Mammary epithelial cell (primary cell): ENCODE data around the gene AGAP1.

Experiments
- CTCF ChIP-seq, 2 donors: IDR thresholded peaks in 1 of 2; conservative IDR thresholded peaks in 1 of 2; 2 replicates each; pipeline ENCODE4 v1.5.1; 2011 to 2012; ENCODE audit warnings: inconsistent platforms in 2 of 2, low read length in 2 of 2, mild to moderate bottlenecking in 2 of 2, control low read depth in 1 of 2, low read depth in 1 of 2; ENCODE audit not compliant: insufficient read depth in 1 of 2; ENCODE audit errors: extremely low read depth in 1 of 2
- EZH2 ChIP-seq: IDR thresholded peaks from 2 replicates; pipeline ENCODE4 v1.6.1; 2012; ENCODE audit warnings: low read length, inconsistent platforms, borderline replicate concordance

DNA sequence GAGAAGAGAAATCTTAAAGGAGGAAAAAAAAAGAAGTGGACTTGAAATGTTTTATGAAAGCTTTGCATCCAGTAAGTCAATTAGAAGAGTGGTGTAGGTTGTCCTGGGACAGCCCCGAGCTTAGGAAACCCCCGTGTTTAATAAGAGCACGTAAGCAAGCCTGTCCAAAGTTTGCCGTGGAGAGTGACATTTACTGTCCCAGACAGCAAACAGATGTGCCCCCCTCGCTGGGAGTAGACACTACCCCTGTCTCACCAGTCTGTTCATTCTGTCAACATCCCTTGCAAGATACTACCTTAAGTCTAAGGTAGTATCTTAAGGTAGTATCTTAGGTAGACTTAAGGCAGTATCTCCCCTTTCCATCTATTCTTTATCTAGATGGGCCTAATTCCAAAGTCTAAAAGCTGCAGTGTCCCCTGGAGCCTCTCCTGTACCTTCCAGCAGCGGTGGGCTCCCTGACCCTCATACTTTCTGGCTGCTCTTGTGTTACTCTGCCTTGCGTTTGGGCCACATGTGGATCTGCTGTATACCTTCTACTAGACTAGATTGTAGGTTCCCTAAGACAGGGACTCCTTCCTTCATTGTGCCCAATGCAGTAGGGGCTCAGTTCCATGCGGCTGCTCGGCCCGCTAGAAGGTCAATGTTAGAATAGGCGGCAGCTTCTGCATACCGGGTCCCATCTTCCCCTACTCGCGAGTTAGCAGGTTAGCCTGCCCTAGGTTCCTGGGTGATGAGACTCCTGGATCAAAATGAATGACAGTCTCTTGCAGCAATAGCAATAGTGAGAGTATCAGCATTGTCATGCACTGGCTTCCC, 430.2 kb downstream of the AGAP1 start:
- TF ChIP-seq CTCF (conservative IDR thresholded peaks at IDR 0.05 in 1 of 2, IDR thresholded peaks at IDR 0.05 in 1 of 2; ENCODE audit: extremely low read depth in 1 of 2, insufficient read depth in 1 of 2, low read depth in 1 of 2, low read length in 2 of 2), result no peak
- TF ChIP-seq EZH2, result no peak
